ENCODE measurements around the gene NTM. TPM values are rescaled to one million over a fixed set of nuclear protein-coding genes. Genes with fewer than 3 reads are reported as not detected.

Gene NTM
- total and polyA plus RNA-seq, 2 donors from 2014 or later: 0.92 to 10.3 TPM

GRCh38 chr11:132343445-132344175 lies 973.2 kb downstream of the NTM start:
- Histone ChIP-seq H3K9me3 (ENCODE audit: control insufficient read depth in 2 of 3, insufficient read depth in 1 of 3, low read length in 3 of 3) (no peaks in the 10 kb centered on the region), H3K36me3 (ENCODE audit: control insufficient read depth in 2 of 3, insufficient read depth in 3 of 3, low read length in 3 of 3) (no peaks in the 10 kb centered on the region), H3K4me3 (ENCODE audit: low read length in 3 of 3) (no peak overlapping the region), H3K9ac (ENCODE audit: low read length in 3 of 3) (no peak overlapping the region), H3K27ac (ENCODE audit: low read depth in 2 of 2, low read length in 2 of 2) (no peak overlapping the region), H3K27me3 (ENCODE audit: control insufficient read depth, insufficient read depth, low read length) (no peaks in the 10 kb centered on the region), H3K4me1 (ENCODE audit: control insufficient read depth in 2 of 3, insufficient read depth in 2 of 3, low read depth in 1 of 3, low read length in 3 of 3) (no peaks in the 10 kb centered on the region)
- FAIRE-seq: no peak
- TF ChIP-seq, protein P1, sequence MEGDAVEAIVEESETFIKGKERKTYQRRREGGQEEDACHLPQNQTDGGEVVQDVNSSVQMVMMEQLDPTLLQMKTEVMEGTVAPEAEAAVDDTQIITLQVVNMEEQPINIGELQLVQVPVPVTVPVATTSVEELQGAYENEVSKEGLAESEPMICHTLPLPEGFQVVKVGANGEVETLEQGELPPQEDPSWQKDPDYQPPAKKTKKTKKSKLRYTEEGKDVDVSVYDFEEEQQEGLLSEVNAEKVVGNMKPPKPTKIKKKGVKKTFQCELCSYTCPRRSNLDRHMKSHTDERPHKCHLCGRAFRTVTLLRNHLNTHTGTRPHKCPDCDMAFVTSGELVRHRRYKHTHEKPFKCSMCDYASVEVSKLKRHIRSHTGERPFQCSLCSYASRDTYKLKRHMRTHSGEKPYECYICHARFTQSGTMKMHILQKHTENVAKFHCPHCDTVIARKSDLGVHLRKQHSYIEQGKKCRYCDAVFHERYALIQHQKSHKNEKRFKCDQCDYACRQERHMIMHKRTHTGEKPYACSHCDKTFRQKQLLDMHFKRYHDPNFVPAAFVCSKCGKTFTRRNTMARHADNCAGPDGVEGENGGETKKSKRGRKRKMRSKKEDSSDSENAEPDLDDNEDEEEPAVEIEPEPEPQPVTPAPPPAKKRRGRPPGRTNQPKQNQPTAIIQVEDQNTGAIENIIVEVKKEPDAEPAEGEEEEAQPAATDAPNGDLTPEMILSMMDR (IDR thresholded peaks at IDR 0.05; ENCODE audit: borderline replicate concordance, extremely low read depth, insufficient read depth): no peak
- DNase-seq: peak in 2 of 5 donors; percentile 25 to 52
- intact Hi-C loops (cut with DNase I): no loop called here

DNA sequence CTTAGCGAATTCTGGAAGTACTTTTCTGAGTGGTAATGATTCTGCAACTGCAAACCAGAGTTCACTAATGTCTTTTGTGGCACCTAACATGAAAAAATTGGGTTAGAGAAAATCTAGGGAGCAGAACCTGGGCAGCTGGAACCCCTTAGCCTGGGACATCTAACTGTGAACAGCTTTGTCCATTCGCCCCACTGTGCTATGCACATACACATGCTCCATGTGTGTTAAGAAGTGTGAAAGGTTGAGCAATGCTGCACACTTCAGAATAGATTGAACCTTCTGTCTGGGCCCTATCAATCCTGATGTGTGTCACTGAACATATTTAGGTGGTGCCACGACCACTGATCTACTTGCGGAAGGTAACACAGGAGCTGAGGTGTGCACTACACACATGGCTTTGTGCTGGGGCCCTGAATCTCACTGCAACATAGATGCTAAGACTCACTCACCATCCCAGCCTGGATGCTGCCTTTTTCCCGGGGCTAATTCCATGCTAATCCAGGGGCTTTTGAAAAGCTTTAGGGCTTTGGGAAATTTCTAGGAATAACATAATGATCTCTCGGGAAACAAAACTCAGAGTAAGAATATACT lies 976.2 kb downstream of the NTM start:
- Histone ChIP-seq H3K27ac (ENCODE audit: low read depth in 2 of 2, low read length in 2 of 2) (no peak overlapping the region), H3K27me3 (ENCODE audit: control insufficient read depth, insufficient read depth, low read length) (no peaks in the 10 kb centered on the region), H3K36me3 (ENCODE audit: control insufficient read depth in 2 of 3, insufficient read depth in 3 of 3, low read length in 3 of 3) (no peaks in the 10 kb centered on the region), H3K4me1 (ENCODE audit: control insufficient read depth in 2 of 3, insufficient read depth in 2 of 3, low read depth in 1 of 3, low read length in 3 of 3) (no peaks in the 10 kb centered on the region), H3K9me3 (ENCODE audit: control insufficient read depth in 2 of 3, insufficient read depth in 1 of 3, low read length in 3 of 3) (no peaks in the 10 kb centered on the region), H3K9ac (ENCODE audit: low read length in 3 of 3) (no peak overlapping the region), H3K4me3 (ENCODE audit: low read length in 3 of 3) (no peak overlapping the region)
- TF ChIP-seq, protein P1 (IDR thresholded peaks at IDR 0.05; ENCODE audit: borderline replicate concordance, extremely low read depth, insufficient read depth): no peak
- intact Hi-C loops (cut with DNase I): no loop called here
- FAIRE-seq (no peak), DNase-seq (no peak)

- no peaks in the 10 kb centered on the region for H3K36me3 ChIP-seq (ENCODE audit: control insufficient read depth in 2 of 3, insufficient read depth in 3 of 3, low read length in 3 of 3)
- TF ChIP-seq, protein P1 (IDR thresholded peaks at IDR 0.05; ENCODE audit: borderline replicate concordance, extremely low read depth, insufficient read depth): no peak
- H3K27ac ChIP-seq (ENCODE audit: low read depth in 2 of 2, low read length in 2 of 2): no peak overlapping the region
- DNase-seq (peak in 2 of 5 donors; percentile 17 to 23), FAIRE-seq (no peak)
- H3K4me3 ChIP-seq (ENCODE audit: low read length in 3 of 3): no peak overlapping the region
- no peak overlapping the region for H3K9ac ChIP-seq (ENCODE audit: low read length in 3 of 3)
- H3K27me3 ChIP-seq (ENCODE audit: control insufficient read depth, insufficient read depth, low read length): no peaks in the 10 kb centered on the region
- intact Hi-C loops (cut with DNase I): no loop called here
- no peaks in the 10 kb centered on the region for H3K9me3 ChIP-seq (ENCODE audit: control insufficient read depth in 2 of 3, insufficient read depth in 1 of 3, low read length in 3 of 3)
- no peaks in the 10 kb centered on the region for H3K4me1 ChIP-seq (ENCODE audit: control insufficient read depth in 2 of 3, insufficient read depth in 2 of 3, low read depth in 1 of 3, low read length in 3 of 3)
Measured at GRCh38 chr11:132347156-132348090, 977.0 kb downstream of the NTM start.
